ENCODE data around the gene PDS5B. TPM values are rescaled to one million over a fixed set of nuclear protein-coding genes. Genes with fewer than 3 reads are reported as not detected.

PDS5B gene
- total and polyA plus RNA-seq, 2 of the 8 experiments (the other 6 are each of a cell fraction or from before 2014, with no cell fraction given), result 5.5 to 54.6 TPM

- peaks cover 0 to 4% (median 2%) of the 10 kb centered on the region in 4 experiments; a peak in 3 of 8 replicates for H3K36me3 ChIP-seq (ENCODE audit: control insufficient read depth in 2 of 4, insufficient read depth in 4 of 4, low read length in 3 of 4)
- no peak overlapping the region for H3K9ac ChIP-seq (replicated peaks in 1 of 4; ENCODE audit: extremely low read depth in 1 of 4, low read depth in 3 of 4, low read length in 3 of 4)
- H3K56ac ChIP-seq (replicated peaks; ENCODE audit: insufficient read length, low read depth, low read length), result no peak overlapping the region
- H3K79me1 ChIP-seq (ENCODE audit: low read depth, low read length), result no peaks in the 10 kb centered on the region
- H3K27ac ChIP-seq (ENCODE audit: low read depth, low read length), result no peak overlapping the region
- H3K23me2 ChIP-seq (ENCODE audit: low read depth, low read length), result no peaks in the 10 kb centered on the region
- H3K18ac ChIP-seq (ENCODE audit: extremely low read depth, low read length), result no peak overlapping the region
- DNase-seq (ENCODE audit: low read depth in 1 of 2, low spot score in 2 of 2) (no peak), FAIRE-seq (no peak)
- no peaks in the 10 kb centered on the region for H3K79me2 ChIP-seq (ENCODE audit: control insufficient read depth in 1 of 2, insufficient read depth in 2 of 2, low read length in 2 of 2)
- H3K4me2 ChIP-seq (ENCODE audit: insufficient read depth in 1 of 2, low read depth in 2 of 2, low read length in 2 of 2), result no peak overlapping the region
- no peak overlapping the region for H2BK5ac ChIP-seq (ENCODE audit: low read depth, low read length)
- H2AFZ ChIP-seq (ENCODE audit: low read length), result no peak overlapping the region
- WGBS, 2 experiments (ENCODE audit: extremely low coverage in 1 of 2, insufficient coverage in 1 of 2, insufficient read length in 1 of 2, insufficient replicate concordance in 2 of 2, low coverage in 1 of 2, low lambda C conversion rate in 2 of 2, missing lambda C conversion rate in 1 of 2), result 97% methylated on average over 2 of the region's 2 CpGs; no CpG with 5 or more reads in 1 of the 2 experiments
- H3K23ac ChIP-seq (ENCODE audit: insufficient read length), result no peak overlapping the region
- H2BK120ac ChIP-seq (replicated peaks; ENCODE audit: low read depth, low read length), result no peak overlapping the region
- POLR2A ChIA-PET (ENCODE audit: partially characterized antibody), result no interaction called here
- H3K27me3 ChIP-seq (replicated peaks in 1 of 4; ENCODE audit: control insufficient read depth in 3 of 4, extremely low read depth in 1 of 4, insufficient read depth in 3 of 4, low read length in 3 of 4), result no peaks in the 10 kb centered on the region
- CTCF ChIA-PET (ENCODE audit: partially characterized antibody), result interaction anchor here (1.3 kb wide), 1 partner anchor 253 kb away, joined by 3 read pairs; no protein-coding TSS in a partner anchor
- H4K5ac ChIP-seq (ENCODE audit: insufficient read length, low read depth, low read length), result no peak overlapping the region
- no peak overlapping the region for H4K91ac ChIP-seq (replicated peaks; ENCODE audit: insufficient read length, low read length)
- H3K4me1 ChIP-seq (replicated peaks in 1 of 4; ENCODE audit: control insufficient read depth in 3 of 4, insufficient read depth in 4 of 4, low read length in 3 of 4), result no peaks in the 10 kb centered on the region
- H3K4me3 ChIP-seq (ENCODE audit: extremely low read depth in 1 of 4, insufficient read depth in 2 of 4, low read depth in 3 of 4, low read length in 4 of 4), result no peak overlapping the region
- H3K9me3 ChIP-seq (ENCODE audit: insufficient read depth in 2 of 2, low read depth in 1 of 2, low read length in 1 of 2), result no peaks in the 10 kb centered on the region
- no peak overlapping the region for H4K8ac ChIP-seq (ENCODE audit: extremely low read depth, insufficient read depth, low read length)
- no peak overlapping the region for H3K14ac ChIP-seq (ENCODE audit: insufficient read length)
- H3K4ac ChIP-seq (replicated peaks; ENCODE audit: insufficient read length, low read depth, low read length), result no peak overlapping the region
- H4K20me1 ChIP-seq (replicated peaks in 1 of 2; ENCODE audit: control insufficient read depth in 1 of 2, insufficient read depth in 2 of 2, low read length in 2 of 2), result no peaks in the 10 kb centered on the region
- no peak for TF ChIP-seq KDM1A (IDR thresholded peaks at IDR 0.05; ENCODE audit: borderline replicate concordance, low read length)
- no peak for TF ChIP-seq SP1 (IDR thresholded peaks at IDR 0.05; ENCODE audit: low read depth, low read length)
- TF ChIP-seq POU5F1 (IDR thresholded peaks at IDR 0.05; ENCODE audit: low read depth, low read length), result no peak
- TF ChIP-seq ATF2 (IDR thresholded peaks at IDR 0.05; ENCODE audit: low read length), result no peak
- no peak for TF ChIP-seq BCL11A (IDR thresholded peaks at IDR 0.05; ENCODE audit: low read depth in 2 of 2, low read length in 2 of 2)
- TF ChIP-seq CBX5 (IDR thresholded peaks at IDR 0.05; ENCODE audit: low read depth, low read length), result no peak
- no peak for TF ChIP-seq CBX8 (IDR thresholded peaks at IDR 0.05; ENCODE audit: borderline replicate concordance, low read depth, low read length)
- TF ChIP-seq CHD2 (IDR thresholded peaks at IDR 0.05; ENCODE audit: low read length), result no peak
- no peak overlapping the region for H2BK15ac ChIP-seq (ENCODE audit: low read length)
- no peak overlapping the region for H2BK12ac ChIP-seq (ENCODE audit: low read depth, low read length)
- no peak overlapping the region for H2BK20ac ChIP-seq (ENCODE audit: low read length)
- no peak overlapping the region for H2AK5ac ChIP-seq (ENCODE audit: low read depth, low read length)
These were observed 109.5 kb downstream of the PDS5B start for GRCh38 chr13:32695602-32696250.

Data from H1 (cell line).